DOHH2 (cell line): Measurements from ENCODE around the gene PPFIBP2.

Experiments used
- H3F3A ChIP-seq: fragments of 200-600 bp; sonication (generic), shearing (Covaris generic); 2 replicates; pipeline ENCODE4 v1.6.0; 2016; ENCODE audit warnings: antibody characterized with exemption, mild to moderate bottlenecking; ENCODE audit not compliant: control insufficient read depth, insufficient read depth
- H3K27ac ChIP-seq: fragments of 200-600 bp; sonication (generic); 2 replicates; pipeline ENCODE4 v1.5.1; 2014; ENCODE audit warnings: low read depth, mild to moderate bottlenecking, low read length, moderate library complexity
- H3K27me3 ChIP-seq: fragments of 200-600 bp; sonication (generic); 2 replicates; pipeline ENCODE4 v1.6.1; 2014; ENCODE audit warnings: mild to moderate bottlenecking, low read length, mixed read lengths; ENCODE audit not compliant: control insufficient read depth
- H3K36me3 ChIP-seq: fragments of 200-600 bp; sonication (generic); 2 replicates; pipeline ENCODE4 v1.6.1; 2014; ENCODE audit warnings: mild to moderate bottlenecking, low read length, moderate library complexity, mixed read lengths; ENCODE audit not compliant: control insufficient read depth
- H3K4me1 ChIP-seq: fragments of 200-600 bp; sonication (generic); 2 replicates; pipeline ENCODE4 v1.6.1; 2014; ENCODE audit warnings: mild to moderate bottlenecking, low read length, mixed read lengths; ENCODE audit not compliant: control insufficient read depth
- H3K4me2 ChIP-seq: fragments of 200-600 bp; sonication (generic); 2 replicates; pipeline ENCODE4 v1.6.0; 2014; ENCODE audit warnings: mild to moderate bottlenecking, low read length, moderate library complexity
- H3K4me3 ChIP-seq: fragments of 200-600 bp; sonication (generic); 2 replicates; pipeline ENCODE4 v1.5.1; 2014; ENCODE audit warnings: mild to moderate bottlenecking, low read length, mixed read lengths
- H3K79me2 ChIP-seq: fragments of 200-600 bp; sonication (generic); 2 replicates; pipeline ENCODE4 v1.6.1; 2014; ENCODE audit warnings: mild to moderate bottlenecking, low read length, mixed read lengths; ENCODE audit not compliant: control insufficient read depth
- H3K9me2 ChIP-seq: fragments of 200-600 bp; sonication (generic); replicated peaks from 2 replicates; pipeline ENCODE4 v1.6.1; 2014; ENCODE audit warnings: mild to moderate bottlenecking, low read length, mixed read lengths; ENCODE audit not compliant: control insufficient read depth
- H3K9me3 ChIP-seq: fragments of 200-600 bp; sonication (generic); 2 replicates; pipeline ENCODE4 v1.6.1; 2014; ENCODE audit warnings: antibody characterized with exemption, low read length, mixed read lengths; ENCODE audit not compliant: control insufficient read depth, insufficient read depth
- H4K20me1 ChIP-seq: fragments of 200-600 bp; sonication (generic); 2 replicates; pipeline ENCODE4 v1.6.0; 2014; ENCODE audit warnings: low read depth, mild to moderate bottlenecking, antibody characterized with exemption, low read length, moderate library complexity; ENCODE audit not compliant: control insufficient read depth, insufficient read depth
- CTCF ChIP-seq: fragments of 200-600 bp; sonication (generic); IDR thresholded peaks from one replicate; pipeline ENCODE4 v1.5.1; 2014; ENCODE audit warnings: antibody characterized with exemption, mild to moderate bottlenecking, low read depth, low read length; ENCODE audit not compliant: poor library complexity, severe bottlenecking
- EZH2phosphoT487 ChIP-seq: fragments of 200-600 bp; sonication (generic); IDR thresholded peaks from 2 replicates; pipeline ENCODE4 v1.6.1; 2017; ENCODE audit warnings: borderline replicate concordance, mild to moderate bottlenecking, antibody characterized with exemption, low read length, moderate library complexity, mixed read lengths

PPFIBP2 gene

DNA sequence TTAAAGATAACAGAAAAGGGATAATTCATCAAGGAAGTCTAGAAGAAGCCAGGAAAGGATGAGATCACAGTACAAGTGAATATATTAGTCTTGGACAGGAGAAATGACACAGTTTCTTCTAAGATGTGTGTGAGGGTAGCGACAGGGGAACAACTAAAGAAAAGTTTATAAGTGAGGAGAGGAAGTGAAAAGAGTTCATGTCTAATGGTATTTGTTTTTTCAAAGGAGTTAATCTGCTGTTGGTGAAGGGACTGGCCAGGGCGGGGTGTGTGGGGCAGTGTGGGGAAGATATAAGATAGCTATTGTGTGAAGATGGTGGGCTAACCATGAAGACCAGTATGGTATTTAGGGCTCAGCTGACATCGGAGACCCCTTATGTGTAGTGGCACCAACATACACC, 7.6 kb upstream of the PPFIBP2 start:
- Histone ChIP-seq H3K9me3 (no peaks in the 10 kb centered on the region), H3K4me2 (no peak overlapping the region), H3K4me1 (peaks cover 3% of the 10 kb centered on the region), H3K4me3 (no peak overlapping the region), H4K20me1 (no peaks in the 10 kb centered on the region), H3K27ac (no peak overlapping the region), H3K27me3 (no peaks in the 10 kb centered on the region), H3F3A (no peaks in the 10 kb centered on the region), H3K9me2 (no peaks in the 10 kb centered on the region), H3K79me2 (no peaks in the 10 kb centered on the region), H3K36me3 (no peaks in the 10 kb centered on the region)
- no peak for TF ChIP-seq EZH2phosphoT487
- no peak for TF ChIP-seq CTCF

- no peak overlapping the region for H3K27ac ChIP-seq
- H3K79me2 ChIP-seq, result no peaks in the 10 kb centered on the region
- no peaks in the 10 kb centered on the region for H3F3A ChIP-seq
- no peaks in the 10 kb centered on the region for H3K9me2 ChIP-seq
- no peak overlapping the region for H3K4me2 ChIP-seq
- no peak for TF ChIP-seq CTCF
- no peak for TF ChIP-seq EZH2phosphoT487
- H3K9me3 ChIP-seq, result no peaks in the 10 kb centered on the region
- peaks cover 21% of the 10 kb centered on the region for H3K4me1 ChIP-seq
- H4K20me1 ChIP-seq, result no peaks in the 10 kb centered on the region
- no peaks in the 10 kb centered on the region for H3K27me3 ChIP-seq
- H3K36me3 ChIP-seq, result no peaks in the 10 kb centered on the region
- no peak overlapping the region for H3K4me3 ChIP-seq
These were observed 5.7 kb upstream of the PPFIBP2 start for GRCh38 chr11:7508087-7508486.

DNA sequence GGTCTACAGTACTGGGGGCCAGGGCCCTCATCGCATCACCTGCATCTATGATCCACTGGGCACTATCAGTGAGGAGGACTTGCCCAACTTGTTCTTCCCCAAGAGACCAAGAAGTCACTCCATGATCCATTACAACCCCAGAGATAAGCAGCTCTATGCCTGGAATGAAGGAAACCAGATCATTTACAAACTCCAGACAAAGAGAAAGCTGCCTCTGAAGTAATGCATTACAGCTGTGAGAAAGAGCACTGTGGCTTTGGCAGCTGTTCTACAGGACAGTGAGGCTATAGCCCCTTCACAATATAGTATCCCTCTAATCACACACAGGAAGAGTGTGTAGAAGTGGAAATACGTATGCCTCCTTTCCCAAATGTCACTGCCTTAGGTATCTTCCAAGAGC, 3.8 kb upstream of the PPFIBP2 start:
- Histone ChIP-seq H3K36me3 (peaks cover 5% of the 10 kb centered on the region), H3K4me3 (no peak overlapping the region), H3K9me3 (no peaks in the 10 kb centered on the region), H3K27ac (no peak overlapping the region), H3K27me3 (no peaks in the 10 kb centered on the region), H3K4me2 (no peak overlapping the region), H3K4me1 (peaks cover 26% of the 10 kb centered on the region), H3F3A (no peaks in the 10 kb centered on the region), H3K9me2 (no peaks in the 10 kb centered on the region), H4K20me1 (no peaks in the 10 kb centered on the region), H3K79me2 (peaks cover 12% of the 10 kb centered on the region)
- TF ChIP-seq EZH2phosphoT487 (no peak), CTCF (no peak)

- Histone ChIP-seq H3K79me2 (peaks cover 26% of the 10 kb centered on the region), H3K4me2 (peak overlapping the region; percentile 93), H3K27me3 (no peaks in the 10 kb centered on the region), H3K4me3 (0 out of 2 replicates have a peak overlapping the region, but pooled peaks have one; percentile 86), H3K36me3 (peaks cover 5% of the 10 kb centered on the region), H3F3A (no peaks in the 10 kb centered on the region), H3K9me2 (no peaks in the 10 kb centered on the region), H3K4me1 (peaks cover 40% of the 10 kb centered on the region), H3K27ac (no peak overlapping the region), H3K9me3 (no peaks in the 10 kb centered on the region), H4K20me1 (no peaks in the 10 kb centered on the region)
- TF ChIP-seq CTCF (no peak), EZH2phosphoT487 (no peak)
These were observed 2.4 kb upstream of the PPFIBP2 start for GRCh38 chr11:7511401-7511800.
